ENCODE measurements around the gene C3orf18. TPM values are rescaled to one million over a fixed set of nuclear protein-coding genes. Genes with fewer than 3 reads are reported as not detected.

Gene C3orf18
- total RNA-seq, 4 donors from 2014 or later = 1.9 to 10.2 (median 4.3) TPM

- H3K4me1 ChIP-seq = no peaks in the 10 kb centered on the region
- no peaks in the 10 kb centered on the region for H3K36me3 ChIP-seq
- TF ChIP-seq, protein P1, sequence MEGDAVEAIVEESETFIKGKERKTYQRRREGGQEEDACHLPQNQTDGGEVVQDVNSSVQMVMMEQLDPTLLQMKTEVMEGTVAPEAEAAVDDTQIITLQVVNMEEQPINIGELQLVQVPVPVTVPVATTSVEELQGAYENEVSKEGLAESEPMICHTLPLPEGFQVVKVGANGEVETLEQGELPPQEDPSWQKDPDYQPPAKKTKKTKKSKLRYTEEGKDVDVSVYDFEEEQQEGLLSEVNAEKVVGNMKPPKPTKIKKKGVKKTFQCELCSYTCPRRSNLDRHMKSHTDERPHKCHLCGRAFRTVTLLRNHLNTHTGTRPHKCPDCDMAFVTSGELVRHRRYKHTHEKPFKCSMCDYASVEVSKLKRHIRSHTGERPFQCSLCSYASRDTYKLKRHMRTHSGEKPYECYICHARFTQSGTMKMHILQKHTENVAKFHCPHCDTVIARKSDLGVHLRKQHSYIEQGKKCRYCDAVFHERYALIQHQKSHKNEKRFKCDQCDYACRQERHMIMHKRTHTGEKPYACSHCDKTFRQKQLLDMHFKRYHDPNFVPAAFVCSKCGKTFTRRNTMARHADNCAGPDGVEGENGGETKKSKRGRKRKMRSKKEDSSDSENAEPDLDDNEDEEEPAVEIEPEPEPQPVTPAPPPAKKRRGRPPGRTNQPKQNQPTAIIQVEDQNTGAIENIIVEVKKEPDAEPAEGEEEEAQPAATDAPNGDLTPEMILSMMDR (IDR thresholded peaks at IDR 0.05) = no peak
- TF ChIP-seq POLR2A (IDR thresholded peaks at IDR 0.05) (no peak), POLR2AphosphoS5 (IDR thresholded peaks at IDR 0.05) (no peak), EP300 (IDR thresholded peaks at IDR 0.05; ENCODE audit: low read depth) (no peak)
- 54 to 75% methylated on average over 2 to 9 of the region's 9 CpGs for WGBS, 2 donors (ENCODE audit: low coverage in 1 of 2)
- DNase-seq = no peak
- no peaks in the 10 kb centered on the region for H3K9me3 ChIP-seq
- peaks cover 31% of the 10 kb centered on the region for H3K27me3 ChIP-seq
- no peak overlapping the region for H3K27ac ChIP-seq
- in situ Hi-C loops (cut with MboI; ENCODE audit: low pct_ligation_motif_present in 1 of 4, low pct_unique_long_range_greater_than_20kb in 1 of 4, low sequenced_read_pairs in 3 of 4) = loop anchor here in 1 of 4 donors (10.0 kb wide), 1 partner anchor 189 kb away; the partner anchor contains the start of genes RASSF1 and ZMYND10
- H3K4me3 ChIP-seq = no peak overlapping the region
- intact Hi-C loops (cut with DNase I; ENCODE audit: low total_unique reads) = no loop called here
Measured at GRCh38 chr3:50533807-50534461, 33.6 kb downstream of the C3orf18 start.

GRCh38 chr3:50533316-50533715 lies 34.2 kb downstream of the C3orf18 start:
- in situ Hi-C loops (cut with MboI; ENCODE audit: low pct_ligation_motif_present in 1 of 4, low pct_unique_long_range_greater_than_20kb in 1 of 4, low sequenced_read_pairs in 3 of 4) (loop anchor here in 1 of 4 donors (10.0 kb wide), 1 partner anchor 189 kb away; the partner anchor contains the start of genes RASSF1 and ZMYND10), intact Hi-C loops (cut with DNase I; ENCODE audit: low total_unique reads) (no loop called here)
- H3K4me1 ChIP-seq = no peaks in the 10 kb centered on the region
- no peak for TF ChIP-seq POLR2AphosphoS5 (IDR thresholded peaks at IDR 0.05)
- TF ChIP-seq EP300 (IDR thresholded peaks at IDR 0.05; ENCODE audit: low read depth) = no peak
- TF ChIP-seq, protein P1 (IDR thresholded peaks at IDR 0.05) = no peak
- no peak for TF ChIP-seq POLR2A (IDR thresholded peaks at IDR 0.05)
- no peak overlapping the region for H3K27ac ChIP-seq
- H3K27me3 ChIP-seq = peaks cover 31% of the 10 kb centered on the region
- DNase-seq = no peak
- H3K9me3 ChIP-seq = no peaks in the 10 kb centered on the region
- no peak overlapping the region for H3K4me3 ChIP-seq
- WGBS, 2 donors (ENCODE audit: low coverage in 1 of 2) = 72 to 76% methylated on average over 11 to 12 of the region's 13 CpGs
- H3K36me3 ChIP-seq = no peaks in the 10 kb centered on the region

- 82 to 87% methylated on average over 3 to 9 of the region's 9 CpGs for WGBS, 2 donors (ENCODE audit: low coverage in 1 of 2)
- H3K4me3 ChIP-seq = no peak overlapping the region
- H3K27ac ChIP-seq = no peak overlapping the region
- no peak for DNase-seq
- H3K27me3 ChIP-seq = peaks cover 23% of the 10 kb centered on the region
- TF ChIP-seq EP300 (IDR thresholded peaks at IDR 0.05; ENCODE audit: low read depth) (no peak), POLR2AphosphoS5 (IDR thresholded peaks at IDR 0.05) (no peak), POLR2A (IDR thresholded peaks at IDR 0.05) (no peak)
- TF ChIP-seq, protein P1 (IDR thresholded peaks at IDR 0.05) = no peak
- H3K36me3 ChIP-seq = no peaks in the 10 kb centered on the region
- in situ Hi-C loops (cut with MboI; ENCODE audit: low pct_ligation_motif_present in 1 of 4, low pct_unique_long_range_greater_than_20kb in 1 of 4, low sequenced_read_pairs in 3 of 4) (loop anchor here in 1 of 4 donors (10.0 kb wide), 1 partner anchor 187 kb away; the partner anchor contains the start of genes RASSF1 and ZMYND10), intact Hi-C loops (cut with DNase I; ENCODE audit: low total_unique reads) (no loop called here)
- no peaks in the 10 kb centered on the region for H3K9me3 ChIP-seq
- no peaks in the 10 kb centered on the region for H3K4me1 ChIP-seq
Measured at GRCh38 chr3:50532062-50532705, 35.4 kb downstream of the C3orf18 start.

DNA sequence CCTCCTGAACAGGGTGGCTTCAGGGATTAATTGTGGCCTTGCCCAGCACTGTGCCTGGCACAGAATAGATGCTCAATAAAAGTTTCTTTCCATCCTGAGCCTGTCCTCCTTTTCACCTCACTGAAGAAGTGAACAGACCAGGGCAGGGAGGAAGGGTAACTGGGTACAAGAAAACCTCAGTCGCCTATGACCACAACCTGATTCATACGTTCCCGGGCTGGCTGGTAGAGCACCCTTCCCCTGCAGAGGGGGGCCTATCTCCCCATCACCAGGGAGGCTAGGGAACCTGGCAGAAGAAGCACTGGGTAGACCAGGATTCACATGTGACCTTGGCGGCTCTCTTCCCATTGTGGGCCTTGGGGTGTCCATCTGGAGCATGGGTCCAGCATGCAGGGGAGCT lies 36.3 kb downstream of the C3orf18 start:
- WGBS, 2 donors (ENCODE audit: low coverage in 1 of 2) = 94% methylated on average over 4 of the region's 4 CpGs; no CpG with 5 or more reads in 1 of the 2 donors

More for the DNA sequence above, 36.3 kb downstream of the C3orf18 start:
- Histone ChIP-seq H3K9me3 (no peaks in the 10 kb centered on the region), H3K27ac (no peak overlapping the region), H3K4me1 (no peaks in the 10 kb centered on the region), H3K36me3 (no peaks in the 10 kb centered on the region), H3K27me3 (peaks cover 21% of the 10 kb centered on the region), H3K4me3 (no peak overlapping the region)
- DNase-seq = no peak
- in situ Hi-C loops (cut with MboI; ENCODE audit: low pct_ligation_motif_present in 1 of 4, low pct_unique_long_range_greater_than_20kb in 1 of 4, low sequenced_read_pairs in 3 of 4) = loop anchor here in 1 of 4 donors (10.0 kb wide), 1 partner anchor 186 kb away; the partner anchor contains the start of genes RASSF1 and ZMYND10
- TF ChIP-seq, protein P1 (IDR thresholded peaks at IDR 0.05) = no peak
- TF ChIP-seq EP300 (IDR thresholded peaks at IDR 0.05; ENCODE audit: low read depth) = no peak
- TF ChIP-seq POLR2AphosphoS5 (IDR thresholded peaks at IDR 0.05) = no peak
- intact Hi-C loops (cut with DNase I; ENCODE audit: low total_unique reads) = no loop called here

Measured in transverse colon (tissue), 4 donors.